Esophagus squamous epithelium (tissue), 4 donors: ENCODE results near the gene NOTUM.

Experiments used
- CTCF ChIP-seq, 6 experiments: fragments of 450-650 bp in 4 of 6; fragments of 200-600 bp in 2 of 6; sonication (generic) in 2 of 6; IDR thresholded peaks; one replicate each; pipeline ENCODE4 v1.5.1; 2016 to 2019; ENCODE audit warnings: antibody characterized with exemption in 6 of 6, mild to moderate bottlenecking in 4 of 6, moderate library complexity in 4 of 6
- POLR2A ChIP-seq, 4 donors: fragments of 450-650 bp; IDR thresholded peaks; one replicate each; pipeline ENCODE4 v1.6.1; 2017; ENCODE audit warnings: antibody characterized with exemption in 4 of 4, mild to moderate bottlenecking in 4 of 4, moderate library complexity in 3 of 4

- TF ChIP-seq CTCF (IDR thresholded peaks at IDR 0.05) (no peak), POLR2A (IDR thresholded peaks at IDR 0.05) (no peak)
Measured at GRCh38 chr17:82007228-82007494, 46.2 kb upstream of the NOTUM start.
